Measurements from ENCODE around the gene CDC7. TPM values are rescaled to one million over a fixed set of nuclear protein-coding genes. Genes with fewer than 3 reads are reported as not detected.

The CDC7 gene
- total and polyA plus RNA-seq, 2 donors (not counting 1 experiment from before 2014, with no cell fraction given), result 3.9 to 7.4 TPM

GRCh38 chr1:91537987-91538304 lies 37.3 kb downstream of the CDC7 start:
- Histone ChIP-seq H4K20me1 (ENCODE audit: control insufficient read depth, insufficient read depth, low read length, poor library complexity, severe bottlenecking) (no peaks in the 10 kb centered on the region), H3K27me3 (replicated peaks in 1 of 4; ENCODE audit: control extremely low read depth in 1 of 4, control insufficient read depth in 3 of 4, insufficient read depth in 4 of 4, low read length in 3 of 4) (no peaks in the 10 kb centered on the region), H3K4me2 (replicated peaks; ENCODE audit: low read depth, low read length, poor library complexity, severe bottlenecking) (no peak overlapping the region), H3K4me3 (ENCODE audit: control extremely low read depth in 1 of 5, extremely low read depth in 1 of 5, insufficient read depth in 1 of 5, low read depth in 2 of 5, low read length in 4 of 5) (no peak overlapping the region), H3K9ac (ENCODE audit: low read length) (no peak overlapping the region), H3K4me1 (ENCODE audit: control insufficient read depth in 2 of 2, insufficient read depth in 2 of 2, low read length in 2 of 2) (no peaks in the 10 kb centered on the region), H3K27ac (ENCODE audit: low read length in 2 of 2) (no peak overlapping the region), H3K79me2 (ENCODE audit: control insufficient read depth, insufficient read depth, low read length) (no peaks in the 10 kb centered on the region), H3K9me3 (ENCODE audit: control extremely low read depth in 1 of 3, control insufficient read depth in 2 of 3, insufficient read depth in 1 of 3, low read length in 2 of 3) (no peaks in the 10 kb centered on the region), H2AFZ (ENCODE audit: insufficient read depth, low read depth, low read length, poor library complexity, severe bottlenecking) (no peak overlapping the region), H3K36me3 (replicated peaks in 1 of 2; ENCODE audit: control extremely low read depth in 1 of 2, control insufficient read depth in 1 of 2, extremely low read depth in 1 of 2, insufficient read depth in 2 of 2, low read length in 1 of 2) (no peaks in the 10 kb centered on the region)
- POLR2A ChIA-PET, result no interaction called here
- no peaks in the 10 kb centered on the region for H3K27me3 Mint-ChIP-seq
- no CpG with 5 or more reads among the region's 2 CpGs for WGBS (ENCODE audit: insufficient coverage)
- H3K27ac Mint-ChIP-seq, result no peak overlapping the region
- no peak for TF ChIP-seq CTCF (IDR thresholded peaks at IDR 0.05)
- TF ChIP-seq EZH2 (IDR thresholded peaks at IDR 0.05; ENCODE audit: borderline replicate concordance, insufficient read depth, low read depth, low read length, poor library complexity, severe bottlenecking), result no peak
- intact Hi-C loops (cut with micrococcal nuclease), result no loop called here
- CTCF ChIA-PET, result no interaction called here
- ATAC-seq (ENCODE audit: low read depth) (no peak), DNase-seq (no peak)
- H3K9me3 Mint-ChIP-seq (ENCODE audit: insufficient read depth), result no peaks in the 10 kb centered on the region
- no peak overlapping the region for H3K4me3 Mint-ChIP-seq
- no peaks in the 10 kb centered on the region for H3K4me1 Mint-ChIP-seq

- TF ChIP-seq CTCF (IDR thresholded peaks at IDR 0.05), result no peak
- TF ChIP-seq EZH2 (IDR thresholded peaks at IDR 0.05; ENCODE audit: borderline replicate concordance, insufficient read depth, low read depth, low read length, poor library complexity, severe bottlenecking), result no peak
- Mint-ChIP-seq H3K4me1 (no peaks in the 10 kb centered on the region), H3K4me3 (no peak overlapping the region), H3K27me3 (peaks cover 5% of the 10 kb centered on the region), H3K27ac (no peak overlapping the region), H3K9me3 (ENCODE audit: insufficient read depth) (no peaks in the 10 kb centered on the region)
- Histone ChIP-seq H3K9me3 (ENCODE audit: control extremely low read depth in 1 of 3, control insufficient read depth in 2 of 3, insufficient read depth in 1 of 3, low read length in 2 of 3) (no peaks in the 10 kb centered on the region), H3K27ac (ENCODE audit: low read length in 2 of 2) (no peak overlapping the region), H3K79me2 (ENCODE audit: control insufficient read depth, insufficient read depth, low read length) (no peaks in the 10 kb centered on the region), H2AFZ (ENCODE audit: insufficient read depth, low read depth, low read length, poor library complexity, severe bottlenecking) (no peak overlapping the region), H3K4me2 (replicated peaks; ENCODE audit: low read depth, low read length, poor library complexity, severe bottlenecking) (no peak overlapping the region), H3K36me3 (replicated peaks in 1 of 2; ENCODE audit: control extremely low read depth in 1 of 2, control insufficient read depth in 1 of 2, extremely low read depth in 1 of 2, insufficient read depth in 2 of 2, low read length in 1 of 2) (no peaks in the 10 kb centered on the region), H3K27me3 (replicated peaks in 1 of 4; ENCODE audit: control extremely low read depth in 1 of 4, control insufficient read depth in 3 of 4, insufficient read depth in 4 of 4, low read length in 3 of 4) (no peaks in the 10 kb centered on the region), H3K4me1 (ENCODE audit: control insufficient read depth in 2 of 2, insufficient read depth in 2 of 2, low read length in 2 of 2) (no peaks in the 10 kb centered on the region), H3K4me3 (ENCODE audit: control extremely low read depth in 1 of 5, extremely low read depth in 1 of 5, insufficient read depth in 1 of 5, low read depth in 2 of 5, low read length in 4 of 5) (no peak overlapping the region), H4K20me1 (ENCODE audit: control insufficient read depth, insufficient read depth, low read length, poor library complexity, severe bottlenecking) (no peaks in the 10 kb centered on the region), H3K9ac (ENCODE audit: low read length) (no peak overlapping the region)
- no peak for DNase-seq
- ChIA-PET POLR2A (no interaction called here), CTCF (no interaction called here)
- intact Hi-C loops (cut with micrococcal nuclease), result no loop called here
- WGBS (ENCODE audit: insufficient coverage), result no CpG with 5 or more reads among the region's 1 CpG
- ATAC-seq (ENCODE audit: low read depth), result no peak
Observed at GRCh38 chr1:91540910-91541309, 40.3 kb downstream of the CDC7 start.

Measured in B cell (primary cell).